A673 (cell line): ENCODE data around the gene KCNV2. TPM values are rescaled to one million over a fixed set of nuclear protein-coding genes. Genes with fewer than 3 reads are reported as not detected.

ENCODE experiments used
- BruUV-seq: library from RNA; stranded (reverse); fragments of 400-500 nt; replicated peaks from 2 replicates; lab custom pipeline; 2021; lab: Mats Ljungman, UMichigan
- CTCF ChIA-PET: fragments of 300-600 bp; sonication (Branson Sonifier 250); formaldehyde crosslinking; loops from one replicate; lab custom pipeline; 2022; ENCODE audit warnings: antibody characterized with exemption; lab: Charles Lee
- POLR2A ChIA-PET: fragments of 300-600 bp; sonication (Branson Sonifier 250); formaldehyde crosslinking; loops from one replicate; lab custom pipeline; 2022; ENCODE audit warnings: antibody characterized with exemption; ENCODE audit not compliant: low non-redundant PET; lab: Charles Lee
- DNase-seq: peaks from one replicate; pipeline ENCODE4 v3.0.0-alpha.2; 2015; ENCODE audit warnings: low spot score
- H3K27ac ChIP-seq: fragments of 200-600 bp; sonication (generic); 2 replicates; pipeline ENCODE4 v1.5.1; 2016; ENCODE audit warnings: mixed run types, low read depth, mild to moderate bottlenecking, mixed read lengths, antibody characterized with exemption, low read length; ENCODE audit not compliant: poor library complexity, severe bottlenecking
- H3K27me3 ChIP-seq: fragments of 200-600 bp; sonication (generic); replicated peaks from 2 replicates; pipeline ENCODE4 v1.6.1; 2017; ENCODE audit warnings: mixed run types, low read depth, mild to moderate bottlenecking, mixed read lengths, antibody characterized with exemption, low read length; ENCODE audit not compliant: insufficient read depth, poor library complexity
- H3K36me3 ChIP-seq: fragments of 200-600 bp; sonication (generic); 2 replicates; pipeline ENCODE4 v1.6.1; 2016; ENCODE audit warnings: mixed run types, mild to moderate bottlenecking, mixed read lengths, antibody characterized with exemption, low read length; ENCODE audit not compliant: insufficient read depth, poor library complexity, severe bottlenecking
- H3K4me1 ChIP-seq: fragments of 200-600 bp; sonication (generic); 2 replicates; pipeline ENCODE4 v1.6.1; 2017; ENCODE audit warnings: mixed run types, mild to moderate bottlenecking, mixed read lengths, antibody characterized with exemption, low read length; ENCODE audit not compliant: insufficient read depth, poor library complexity, severe bottlenecking
- H3K4me3 ChIP-seq: fragments of 200-600 bp; sonication (generic); 2 replicates; pipeline ENCODE4 v1.5.1; 2016; ENCODE audit warnings: low read depth, mixed run types, mild to moderate bottlenecking, mixed read lengths, low read length; ENCODE audit not compliant: poor library complexity, severe bottlenecking
- H3K9me3 ChIP-seq: fragments of 200-600 bp; sonication (generic); 2 replicates; pipeline ENCODE4 v1.6.1; 2016; ENCODE audit warnings: mixed run types, low read depth, mild to moderate bottlenecking, mixed read lengths, antibody characterized with exemption, low read length; ENCODE audit not compliant: poor library complexity, severe bottlenecking
- CTCF ChIP-seq: fragments of 300-800, 200-600 bp; sonication (generic); conservative IDR thresholded peaks from 2 replicates; pipeline ENCODE4 v1.5.1; 2017; ENCODE audit warnings: low read depth, mild to moderate bottlenecking, antibody characterized with exemption, low read length, moderate library complexity, mixed read lengths
- EZH2 ChIP-seq: fragments of 200-600 bp; sonication (generic); IDR thresholded peaks from 2 replicates; pipeline ENCODE4 v1.6.1; 2017; ENCODE audit warnings: borderline replicate concordance, low read depth, mild to moderate bottlenecking, mixed read lengths, antibody characterized with exemption, low read length; ENCODE audit not compliant: poor library complexity, severe bottlenecking
- intact Hi-C: fragments of 100-400 bp; cut with micrococcal nuclease; formaldehyde crosslinking; loops from one replicate; pipeline ENCODE4 v1.10.0; 2022; ENCODE audit not compliant: unreplicated experiment
- total RNA-seq: library from RNA; stranded (reverse); gene quantifications from 2 replicates; pipeline ENCODE4 v1.2.3, GENCODE V29; 2021

KCNV2 gene
- total RNA-seq, 1 experiment from 2014 or later: not detected

- TF ChIP-seq EZH2: no peak
- no peak for TF ChIP-seq CTCF
- DNase-seq: peak; percentile 86
- ChIA-PET CTCF (interaction anchor here (0.5 kb wide), 1 partner anchor 128 kb away, joined by 4 read pairs; no protein-coding TSS in a partner anchor), POLR2A (no interaction called here)
- peaks cover 6% of the 10 kb centered on the region for H3K4me1 ChIP-seq
- no peaks in the 10 kb centered on the region for H3K27me3 ChIP-seq
- H3K36me3 ChIP-seq: no peaks in the 10 kb centered on the region
- no TSS peak for BruUV-seq
- intact Hi-C loops: no loop called here
- H3K27ac ChIP-seq: peak overlapping the region; percentile 7
- no peaks in the 10 kb centered on the region for H3K9me3 ChIP-seq
- H3K4me3 ChIP-seq: no peak overlapping the region
Observed at GRCh38 chr9:2755285-2755684, 38.0 kb downstream of the KCNV2 start.

- Histone ChIP-seq H3K27me3 (no peaks in the 10 kb centered on the region), H3K4me1 (peaks cover 6% of the 10 kb centered on the region), H3K4me3 (no peak overlapping the region), H3K36me3 (no peaks in the 10 kb centered on the region), H3K27ac (no peak overlapping the region), H3K9me3 (no peaks in the 10 kb centered on the region)
- no peak for TF ChIP-seq EZH2
- TF ChIP-seq CTCF: no peak
- BruUV-seq: no TSS peak
- no peak for DNase-seq
- ChIA-PET POLR2A (no interaction called here), CTCF (no interaction called here)
- intact Hi-C loops: no loop called here
Observed at GRCh38 chr9:2758162-2758897, 41.0 kb downstream of the KCNV2 start.

GRCh38 chr9:2758898-2759510, 41.7 kb downstream of the KCNV2 start:
- H3K4me3 ChIP-seq: no peak overlapping the region
- H3K36me3 ChIP-seq: no peaks in the 10 kb centered on the region
- BruUV-seq: no TSS peak
- CTCF ChIA-PET: no interaction called here
- intact Hi-C loops: no loop called here
- H3K27ac ChIP-seq: no peak overlapping the region
- no peak for DNase-seq
- no peak for TF ChIP-seq EZH2
- POLR2A ChIA-PET: no interaction called here
- no peaks in the 10 kb centered on the region for H3K9me3 ChIP-seq
- peaks cover 6% of the 10 kb centered on the region for H3K4me1 ChIP-seq
- H3K27me3 ChIP-seq: no peaks in the 10 kb centered on the region
